Measurements from ENCODE around the gene USP15.
"Not testable (repeated sequence)": the region's sequence is repeated elsewhere in the genome, so short reads cannot be mapped to it uniquely, and the experiment has no call there.

The USP15 gene

GRCh38 chr12:62455429-62455828, 195.2 kb downstream of the USP15 start:
- DNase-seq (ENCODE audit: low read depth) = not testable (repeated sequence)

- no peak for DNase-seq (ENCODE audit: low read depth)
These were observed 198.4 kb downstream of the USP15 start for GRCh38 chr12:62458626-62459025.

DNA sequence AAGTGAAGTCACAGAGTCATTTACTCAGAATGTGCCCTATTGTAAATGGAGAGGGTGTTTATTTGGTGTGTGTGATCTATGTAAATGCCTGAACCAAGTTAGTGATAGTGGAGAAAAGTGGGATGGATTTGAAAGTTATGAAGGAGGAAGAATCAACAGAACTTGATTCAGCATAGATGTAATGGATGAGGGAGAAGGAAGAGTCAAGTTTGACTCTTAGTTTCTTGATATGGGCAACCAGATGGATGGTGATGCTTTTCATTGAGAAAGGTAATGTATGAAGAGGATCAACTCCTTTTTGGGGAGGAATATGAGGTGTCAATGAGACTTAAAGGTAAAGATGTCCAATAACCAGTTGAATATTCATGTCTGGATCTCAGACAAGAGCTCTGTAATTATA, 199.8 kb downstream of the USP15 start:
- DNase-seq (ENCODE audit: low read depth) = no peak

GRCh38 chr12:62461171-62461837, 201.1 kb downstream of the USP15 start:
- DNase-seq (ENCODE audit: low read depth) = not testable (repeated sequence)

GRCh38 chr12:62463252-62463651, 203.0 kb downstream of the USP15 start:
- DNase-seq (ENCODE audit: low read depth) = not testable (repeated sequence)
